GM19238 (cell line): Measurements from ENCODE around the gene SARDH.
"Not testable (repeated sequence)": the region's sequence is repeated elsewhere in the genome, so short reads cannot be mapped to it uniquely, and the experiment has no call there.

Experiments
- DNase-seq: peaks from one replicate; pipeline ENCODE4 v3.0.0; 2011; ENCODE audit warnings: low spot score; ENCODE audit not compliant: insufficient read length

SARDH gene

GRCh38 chr9:133635098-133635497, 103.1 kb downstream of the SARDH start:
- no peak for DNase-seq

- no peak for DNase-seq
Observed at GRCh38 chr9:133634081-133634691, 104.0 kb downstream of the SARDH start.

GRCh38 chr9:133633681-133634080, 104.5 kb downstream of the SARDH start:
- no peak for DNase-seq

- no peak for DNase-seq
Observed at GRCh38 chr9:133632806-133633680, 105.1 kb downstream of the SARDH start.

- no peak for DNase-seq
Observed at GRCh38 chr9:133631111-133631510, 107.0 kb downstream of the SARDH start.

GRCh38 chr9:133629221-133630110, 108.7 kb downstream of the SARDH start:
- no peak for DNase-seq

GRCh38 chr9:133628766-133629165, 109.4 kb downstream of the SARDH start:
- no peak for DNase-seq

- no peak for DNase-seq
Observed at GRCh38 chr9:133627341-133627740, 110.8 kb downstream of the SARDH start.

GRCh38 chr9:133626008-133626407, 112.1 kb downstream of the SARDH start:
- not testable (repeated sequence) for DNase-seq

- DNase-seq, result no peak
Observed at GRCh38 chr9:133622555-133622954, 115.6 kb downstream of the SARDH start.

GRCh38 chr9:133621725-133622267, 116.4 kb downstream of the SARDH start:
- DNase-seq, result no peak

- peak; percentile 53 for DNase-seq
Observed at GRCh38 chr9:133619791-133620190, 118.4 kb downstream of the SARDH start.

GRCh38 chr9:133618726-133619125, 119.4 kb downstream of the SARDH start:
- no peak for DNase-seq

- no peak for DNase-seq
Observed at GRCh38 chr9:133616643-133617405, 121.3 kb downstream of the SARDH start.

- DNase-seq, result no peak
Observed at GRCh38 chr9:133615606-133616188, 122.5 kb downstream of the SARDH start.

GRCh38 chr9:133615186-133615585, 123.0 kb downstream of the SARDH start:
- DNase-seq, result no peak

GRCh38 chr9:133614678-133615077, 123.5 kb downstream of the SARDH start:
- no peak for DNase-seq

- DNase-seq, result no peak
Observed at GRCh38 chr9:133614056-133614455, 124.1 kb downstream of the SARDH start.
